SJSA1 (cell line): ENCODE results near the gene HK1. TPM values are rescaled to one million over a fixed set of nuclear protein-coding genes. Genes with fewer than 3 reads are reported as not detected.

Experiments used
- DNase-seq, 2 experiments: peaks; one replicate each; pipeline ENCODE4 v3.0.0-alpha.2; 2015 to 2020; ENCODE audit warnings: low spot score in 2 of 2, low read depth in 1 of 2
- H3K27ac ChIP-seq: fragments of 250-450 bp; sonication (Bioruptor Pico); 2 replicates; pipeline ENCODE4 v1.5.1; 2020; ENCODE audit warnings: mild to moderate bottlenecking, moderate library complexity
- H3K27me3 ChIP-seq: fragments of 250-450 bp; sonication (Bioruptor Pico); replicated peaks from 2 replicates; pipeline ENCODE4 v1.5.1; 2020; ENCODE audit warnings: mild to moderate bottlenecking, moderate library complexity
- H3K36me3 ChIP-seq: fragments of 250-450 bp; sonication (Bioruptor Pico); 2 replicates; pipeline ENCODE4 v1.5.1; 2020; ENCODE audit warnings: mild to moderate bottlenecking
- H3K4me1 ChIP-seq: fragments of 250-450 bp; sonication (Bioruptor Pico); replicated peaks from 2 replicates; pipeline ENCODE4 v1.6.1; 2021; ENCODE audit warnings: mild to moderate bottlenecking
- H3K4me3 ChIP-seq: fragments of 250-450 bp; sonication (Bioruptor Pico); 2 replicates; pipeline ENCODE4 v1.5.1; 2020; ENCODE audit warnings: mild to moderate bottlenecking
- H3K9me3 ChIP-seq: fragments of 250-450 bp; sonication (Bioruptor Pico); replicated peaks from 2 replicates; pipeline ENCODE4 v1.5.1; 2020; ENCODE audit warnings: mild to moderate bottlenecking
- total RNA-seq: library from RNA; depleted of rRNA; stranded (reverse); fragments of >200 nt; shearing (Covaris generic); gene quantifications from 2 replicates; pipeline ENCODE4 v1.2.3, GENCODE V29; 2014

The HK1 gene
- total RNA-seq, 1 experiment from 2014 or later: 53.1 TPM

GRCh38 chr10:69422676-69423075, 144.4 kb downstream of the HK1 start:
- H3K4me3 ChIP-seq: no peak overlapping the region

GRCh38 chr10:69425041-69425440, 146.7 kb downstream of the HK1 start:
- H3K27ac ChIP-seq: no peak overlapping the region
- H3K4me3 ChIP-seq: no peak overlapping the region
- no peaks in the 10 kb centered on the region for H3K4me1 ChIP-seq
- H3K9me3 ChIP-seq: no peaks in the 10 kb centered on the region
- 0 out of 2 replicates have a peak, but pooled peaks cover 5% of the 10 kb centered on the region for H3K27me3 ChIP-seq
- no peaks in the 10 kb centered on the region for H3K36me3 ChIP-seq
- no peak for DNase-seq

More at GRCh38 chr10:69422676-69423075, 144.4 kb downstream of the HK1 start:
- H3K9me3 ChIP-seq: no peaks in the 10 kb centered on the region
- H3K36me3 ChIP-seq: no peaks in the 10 kb centered on the region
- no peak for DNase-seq
- H3K27me3 ChIP-seq: 0 out of 2 replicates have a peak, but pooled peaks cover 5% of the 10 kb centered on the region
- H3K4me1 ChIP-seq: no peaks in the 10 kb centered on the region
- H3K27ac ChIP-seq: no peak overlapping the region

- Histone ChIP-seq H3K4me3 (no peak overlapping the region), H3K36me3 (no peaks in the 10 kb centered on the region), H3K27me3 (0 out of 2 replicates have a peak, but pooled peaks cover 5% of the 10 kb centered on the region), H3K27ac (no peak overlapping the region), H3K4me1 (no peaks in the 10 kb centered on the region), H3K9me3 (no peaks in the 10 kb centered on the region)
- DNase-seq: no peak
These were observed 147.4 kb downstream of the HK1 start for GRCh38 chr10:69425511-69426298.

- no peaks in the 10 kb centered on the region for H3K36me3 ChIP-seq
- no peak for DNase-seq
These were observed 148.1 kb downstream of the HK1 start for GRCh38 chr10:69426376-69426727.

GRCh38 chr10:69428165-69428564, 149.9 kb downstream of the HK1 start:
- H3K4me3 ChIP-seq: no peak overlapping the region
- H3K9me3 ChIP-seq: no peaks in the 10 kb centered on the region
- no peak overlapping the region for H3K27ac ChIP-seq

More at GRCh38 chr10:69426376-69426727, 148.1 kb downstream of the HK1 start:
- Histone ChIP-seq H3K9me3 (no peaks in the 10 kb centered on the region), H3K4me3 (no peak overlapping the region), H3K27ac (no peak overlapping the region), H3K4me1 (no peaks in the 10 kb centered on the region), H3K27me3 (0 out of 2 replicates have a peak, but pooled peaks cover 5% of the 10 kb centered on the region)

GRCh38 chr10:69434169-69434568, 155.9 kb downstream of the HK1 start:
- Histone ChIP-seq H3K27ac (no peak overlapping the region), H3K4me1 (peaks cover 17% of the 10 kb centered on the region), H3K36me3 (no peaks in the 10 kb centered on the region), H3K27me3 (no peaks in the 10 kb centered on the region), H3K4me3 (no peak overlapping the region), H3K9me3 (no peaks in the 10 kb centered on the region)
- DNase-seq: no peak

More at GRCh38 chr10:69428165-69428564, 149.9 kb downstream of the HK1 start:
- H3K36me3 ChIP-seq: no peaks in the 10 kb centered on the region
- H3K27me3 ChIP-seq: no peaks in the 10 kb centered on the region
- no peak for DNase-seq
- H3K4me1 ChIP-seq: no peaks in the 10 kb centered on the region

- H3K36me3 ChIP-seq: no peaks in the 10 kb centered on the region
- peaks cover 20% of the 10 kb centered on the region for H3K4me1 ChIP-seq
- H3K27ac ChIP-seq: no peak overlapping the region
- no peak overlapping the region for H3K4me3 ChIP-seq
- no peak for DNase-seq
- no peaks in the 10 kb centered on the region for H3K27me3 ChIP-seq
- H3K9me3 ChIP-seq: no peaks in the 10 kb centered on the region
These were observed 156.6 kb downstream of the HK1 start for GRCh38 chr10:69434926-69435325.

GRCh38 chr10:69435966-69436520, 157.7 kb downstream of the HK1 start:
- Histone ChIP-seq H3K27ac (no peak overlapping the region), H3K4me3 (no peak overlapping the region), H3K36me3 (no peaks in the 10 kb centered on the region), H3K9me3 (no peaks in the 10 kb centered on the region), H3K4me1 (peaks cover 20% of the 10 kb centered on the region), H3K27me3 (no peaks in the 10 kb centered on the region)
- no peak for DNase-seq

GRCh38 chr10:69437321-69438259, 159.3 kb downstream of the HK1 start:
- DNase-seq: no peak

GRCh38 chr10:69438536-69439349, 160.4 kb downstream of the HK1 start:
- Histone ChIP-seq H3K9me3 (no peaks in the 10 kb centered on the region), H3K27me3 (no peaks in the 10 kb centered on the region), H3K4me1 (peaks cover 20% of the 10 kb centered on the region), H3K36me3 (no peaks in the 10 kb centered on the region), H3K27ac (peak overlapping the region; percentile 66), H3K4me3 (no peak overlapping the region)
- peak in 1 of 2 experiments; percentile 74 for DNase-seq

More at GRCh38 chr10:69437321-69438259, 159.3 kb downstream of the HK1 start:
- Histone ChIP-seq H3K27ac (peak overlapping the region; percentile 66), H3K4me3 (no peak overlapping the region), H3K4me1 (peaks cover 20% of the 10 kb centered on the region), H3K9me3 (no peaks in the 10 kb centered on the region), H3K27me3 (no peaks in the 10 kb centered on the region), H3K36me3 (no peaks in the 10 kb centered on the region)

GRCh38 chr10:69439350-69439739, 161.0 kb downstream of the HK1 start:
- Histone ChIP-seq H3K27ac (no peak overlapping the region), H3K4me3 (no peak overlapping the region)
- DNase-seq: no peak

GRCh38 chr10:69439813-69440506, 161.7 kb downstream of the HK1 start:
- peaks cover 20% of the 10 kb centered on the region for H3K4me1 ChIP-seq
- H3K9me3 ChIP-seq: no peaks in the 10 kb centered on the region
- DNase-seq: no peak
- no peak overlapping the region for H3K27ac ChIP-seq
- H3K36me3 ChIP-seq: no peaks in the 10 kb centered on the region
- H3K4me3 ChIP-seq: no peak overlapping the region
- no peaks in the 10 kb centered on the region for H3K27me3 ChIP-seq

More at GRCh38 chr10:69439350-69439739, 161.0 kb downstream of the HK1 start:
- no peaks in the 10 kb centered on the region for H3K9me3 ChIP-seq
- no peaks in the 10 kb centered on the region for H3K27me3 ChIP-seq
- peaks cover 20% of the 10 kb centered on the region for H3K4me1 ChIP-seq
- no peaks in the 10 kb centered on the region for H3K36me3 ChIP-seq
